ENCODE results near the gene PTPRM. TPM values are rescaled to one million over a fixed set of nuclear protein-coding genes. Genes with fewer than 3 reads are reported as not detected.

PTPRM gene
- polyA plus RNA-seq, 1 of the 3 experiments (the other 2 are of a cell fraction): 16.0 TPM

DNA sequence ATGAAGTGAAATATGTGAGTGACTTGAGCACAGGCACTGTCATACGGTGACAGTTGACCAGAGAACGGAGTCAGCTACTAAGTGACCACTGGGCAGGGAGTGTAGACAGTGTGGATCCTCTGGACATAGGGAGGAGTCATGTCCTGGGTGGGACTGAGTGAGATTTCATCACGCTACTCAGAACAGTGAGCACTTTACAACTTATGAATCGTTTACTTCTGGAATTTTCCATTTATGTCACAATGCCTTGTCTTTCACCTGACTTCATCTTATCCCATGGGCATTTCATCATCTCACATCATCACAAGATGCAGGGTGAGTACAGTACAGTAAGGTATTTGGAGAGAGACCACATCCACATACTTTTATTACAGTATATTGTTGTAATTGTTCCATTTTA is 29.0 kb downstream of the PTPRM start:
- WGBS (ENCODE audit: low lambda C conversion rate): 46% methylated on average over 4 of the region's 4 CpGs
- ChIA-PET POLR2A (no interaction called here), CTCF (interaction anchor here (1.2 kb wide), 1 partner anchor 29 kb away, joined by 3 read pairs; the partner anchor contains the start of gene PTPRM)

More for the DNA sequence above, 29.0 kb downstream of the PTPRM start:
- Histone ChIP-seq H3K9me2 (no peaks in the 10 kb centered on the region), H3K9ac (no peak overlapping the region), H3K4me3 (ENCODE audit: low read depth in 2 of 2, low read length in 1 of 2) (no peak overlapping the region), H3K36me3 (replicated peaks in 1 of 2; ENCODE audit: control insufficient read depth in 1 of 2, insufficient read depth in 2 of 2, low read length in 1 of 2) (no peaks in the 10 kb centered on the region), H3K4me1 (ENCODE audit: control insufficient read depth in 1 of 2, insufficient read depth in 2 of 2, low read depth in 1 of 2, low read length in 1 of 2) (peaks cover 0 to 24% of the 10 kb centered on the region in 2 experiments; a peak in 2 of 4 replicates), H3K9me3 (no peaks in the 10 kb centered on the region), H2AFZ (ENCODE audit: low read depth) (no peak overlapping the region), H4K20me1 (ENCODE audit: insufficient read depth) (no peaks in the 10 kb centered on the region), H3F3A (replicated peaks; ENCODE audit: insufficient read depth) (no peaks in the 10 kb centered on the region), H3K79me2 (ENCODE audit: insufficient read depth) (no peaks in the 10 kb centered on the region), H3K27me3 (ENCODE audit: insufficient read depth) (no peaks in the 10 kb centered on the region), H3K4me2 (no peak overlapping the region), H3K27ac (ENCODE audit: low read depth in 2 of 2, low read length in 1 of 2) (no peak overlapping the region)
- TF ChIP-seq GABPA (IDR thresholded peaks at IDR 0.05; ENCODE audit: low read depth) (no peak), SIN3A (IDR thresholded peaks at IDR 0.05; ENCODE audit: borderline replicate concordance, low read depth, low read length) (no peak), EP300 (IDR thresholded peaks at IDR 0.05; ENCODE audit: borderline replicate concordance in 1 of 2, low read depth in 1 of 2, low read length in 1 of 2) (no peak), TEAD4 (IDR thresholded peaks at IDR 0.05; ENCODE audit: borderline replicate concordance, insufficient read depth) (no peak), RXRA (IDR thresholded peaks at IDR 0.05; ENCODE audit: borderline replicate concordance, low read depth) (no peak), NRF1 (IDR thresholded peaks at IDR 0.05; ENCODE audit: low read depth, low read length) (no peak), RAD21 (IDR thresholded peaks at IDR 0.05; ENCODE audit: low read length) (no peak), SMC3 (IDR thresholded peaks at IDR 0.05; ENCODE audit: low read depth, low read length) (no peak), TCF12 (IDR thresholded peaks at IDR 0.05) (no peak), POLR2AphosphoS5 (IDR thresholded peaks at IDR 0.05; ENCODE audit: low read depth, low read length) (no peak), RFX5 (IDR thresholded peaks at IDR 0.05; ENCODE audit: low read length) (no peak), NFIC (IDR thresholded peaks at IDR 0.05; ENCODE audit: borderline replicate concordance) (no peak), CHD2 (IDR thresholded peaks at IDR 0.05; ENCODE audit: low read length, partially characterized antibody) (no peak), MXI1 (IDR thresholded peaks at IDR 0.05; ENCODE audit: low read depth, low read length) (no peak)
- TF ChIP-seq, protein P1, sequence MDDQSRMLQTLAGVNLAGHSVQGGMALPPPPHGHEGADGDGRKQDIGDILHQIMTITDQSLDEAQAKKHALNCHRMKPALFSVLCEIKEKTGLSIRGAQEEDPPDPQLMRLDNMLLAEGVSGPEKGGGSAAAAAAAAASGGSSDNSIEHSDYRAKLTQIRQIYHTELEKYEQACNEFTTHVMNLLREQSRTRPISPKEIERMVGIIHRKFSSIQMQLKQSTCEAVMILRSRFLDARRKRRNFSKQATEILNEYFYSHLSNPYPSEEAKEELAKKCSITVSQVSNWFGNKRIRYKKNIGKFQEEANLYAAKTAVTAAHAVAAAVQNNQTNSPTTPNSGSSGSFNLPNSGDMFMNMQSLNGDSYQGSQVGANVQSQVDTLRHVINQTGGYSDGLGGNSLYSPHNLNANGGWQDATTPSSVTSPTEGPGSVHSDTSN (IDR thresholded peaks at IDR 0.05): no peak
- TF ChIP-seq, protein P2, sequence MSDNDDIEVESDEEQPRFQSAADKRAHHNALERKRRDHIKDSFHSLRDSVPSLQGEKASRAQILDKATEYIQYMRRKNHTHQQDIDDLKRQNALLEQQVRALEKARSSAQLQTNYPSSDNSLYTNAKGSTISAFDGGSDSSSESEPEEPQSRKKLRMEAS (IDR thresholded peaks at IDR 0.05; ENCODE audit: low read depth): no peak
- TF ChIP-seq, protein P3, sequence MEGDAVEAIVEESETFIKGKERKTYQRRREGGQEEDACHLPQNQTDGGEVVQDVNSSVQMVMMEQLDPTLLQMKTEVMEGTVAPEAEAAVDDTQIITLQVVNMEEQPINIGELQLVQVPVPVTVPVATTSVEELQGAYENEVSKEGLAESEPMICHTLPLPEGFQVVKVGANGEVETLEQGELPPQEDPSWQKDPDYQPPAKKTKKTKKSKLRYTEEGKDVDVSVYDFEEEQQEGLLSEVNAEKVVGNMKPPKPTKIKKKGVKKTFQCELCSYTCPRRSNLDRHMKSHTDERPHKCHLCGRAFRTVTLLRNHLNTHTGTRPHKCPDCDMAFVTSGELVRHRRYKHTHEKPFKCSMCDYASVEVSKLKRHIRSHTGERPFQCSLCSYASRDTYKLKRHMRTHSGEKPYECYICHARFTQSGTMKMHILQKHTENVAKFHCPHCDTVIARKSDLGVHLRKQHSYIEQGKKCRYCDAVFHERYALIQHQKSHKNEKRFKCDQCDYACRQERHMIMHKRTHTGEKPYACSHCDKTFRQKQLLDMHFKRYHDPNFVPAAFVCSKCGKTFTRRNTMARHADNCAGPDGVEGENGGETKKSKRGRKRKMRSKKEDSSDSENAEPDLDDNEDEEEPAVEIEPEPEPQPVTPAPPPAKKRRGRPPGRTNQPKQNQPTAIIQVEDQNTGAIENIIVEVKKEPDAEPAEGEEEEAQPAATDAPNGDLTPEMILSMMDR (IDR thresholded peaks at IDR 0.05): no peak
- TF ChIP-seq, protein P4, sequence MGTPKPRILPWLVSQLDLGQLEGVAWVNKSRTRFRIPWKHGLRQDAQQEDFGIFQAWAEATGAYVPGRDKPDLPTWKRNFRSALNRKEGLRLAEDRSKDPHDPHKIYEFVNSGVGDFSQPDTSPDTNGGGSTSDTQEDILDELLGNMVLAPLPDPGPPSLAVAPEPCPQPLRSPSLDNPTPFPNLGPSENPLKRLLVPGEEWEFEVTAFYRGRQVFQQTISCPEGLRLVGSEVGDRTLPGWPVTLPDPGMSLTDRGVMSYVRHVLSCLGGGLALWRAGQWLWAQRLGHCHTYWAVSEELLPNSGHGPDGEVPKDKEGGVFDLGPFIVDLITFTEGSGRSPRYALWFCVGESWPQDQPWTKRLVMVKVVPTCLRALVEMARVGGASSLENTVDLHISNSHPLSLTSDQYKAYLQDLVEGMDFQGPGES (IDR thresholded peaks at IDR 0.05; ENCODE audit: low read depth, low read length): no peak
- TF ChIP-seq, protein P5, sequence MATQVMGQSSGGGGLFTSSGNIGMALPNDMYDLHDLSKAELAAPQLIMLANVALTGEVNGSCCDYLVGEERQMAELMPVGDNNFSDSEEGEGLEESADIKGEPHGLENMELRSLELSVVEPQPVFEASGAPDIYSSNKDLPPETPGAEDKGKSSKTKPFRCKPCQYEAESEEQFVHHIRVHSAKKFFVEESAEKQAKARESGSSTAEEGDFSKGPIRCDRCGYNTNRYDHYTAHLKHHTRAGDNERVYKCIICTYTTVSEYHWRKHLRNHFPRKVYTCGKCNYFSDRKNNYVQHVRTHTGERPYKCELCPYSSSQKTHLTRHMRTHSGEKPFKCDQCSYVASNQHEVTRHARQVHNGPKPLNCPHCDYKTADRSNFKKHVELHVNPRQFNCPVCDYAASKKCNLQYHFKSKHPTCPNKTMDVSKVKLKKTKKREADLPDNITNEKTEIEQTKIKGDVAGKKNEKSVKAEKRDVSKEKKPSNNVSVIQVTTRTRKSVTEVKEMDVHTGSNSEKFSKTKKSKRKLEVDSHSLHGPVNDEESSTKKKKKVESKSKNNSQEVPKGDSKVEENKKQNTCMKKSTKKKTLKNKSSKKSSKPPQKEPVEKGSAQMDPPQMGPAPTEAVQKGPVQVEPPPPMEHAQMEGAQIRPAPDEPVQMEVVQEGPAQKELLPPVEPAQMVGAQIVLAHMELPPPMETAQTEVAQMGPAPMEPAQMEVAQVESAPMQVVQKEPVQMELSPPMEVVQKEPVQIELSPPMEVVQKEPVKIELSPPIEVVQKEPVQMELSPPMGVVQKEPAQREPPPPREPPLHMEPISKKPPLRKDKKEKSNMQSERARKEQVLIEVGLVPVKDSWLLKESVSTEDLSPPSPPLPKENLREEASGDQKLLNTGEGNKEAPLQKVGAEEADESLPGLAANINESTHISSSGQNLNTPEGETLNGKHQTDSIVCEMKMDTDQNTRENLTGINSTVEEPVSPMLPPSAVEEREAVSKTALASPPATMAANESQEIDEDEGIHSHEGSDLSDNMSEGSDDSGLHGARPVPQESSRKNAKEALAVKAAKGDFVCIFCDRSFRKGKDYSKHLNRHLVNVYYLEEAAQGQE (IDR thresholded peaks at IDR 0.05; ENCODE audit: low read depth, low read length): no peak
- no peak for DNase-seq
